Measurements from ENCODE around the gene MRM3. TPM values are rescaled to one million over a fixed set of nuclear protein-coding genes. Genes with fewer than 3 reads are reported as not detected.

The MRM3 gene
- total and polyA plus RNA-seq, 9 donors: 12.8 to 16.4 (median 14.0) TPM

GRCh38 chr17:795276-795675 is 13.1 kb downstream of the MRM3 start:
- H3K36me3 ChIP-seq (ENCODE audit: control insufficient read depth, insufficient read depth, low read length): peaks cover 57% of the 10 kb centered on the region
- H3K27me3 ChIP-seq (ENCODE audit: control insufficient read depth, insufficient read depth, low read length): no peaks in the 10 kb centered on the region
- peak overlapping the region; percentile 88 for H3K27ac ChIP-seq (ENCODE audit: low read length)
- no peak for DNase-seq
- peak overlapping the region; percentile 19 for H3K4me3 ChIP-seq (ENCODE audit: low read length)
- no peaks in the 10 kb centered on the region for H3K9me3 ChIP-seq (replicated peaks; ENCODE audit: control insufficient read depth, low read depth, low read length)
- H3K4me1 ChIP-seq (ENCODE audit: control insufficient read depth, insufficient read depth, low read length): peaks cover 21% of the 10 kb centered on the region
- 36% methylated on average over 12 of the region's 14 CpGs for WGBS (ENCODE audit: insufficient coverage)

GRCh38 chr17:795721-796120 is 13.6 kb downstream of the MRM3 start:
- H3K27ac ChIP-seq (ENCODE audit: low read length): peak overlapping the region; percentile 88
- DNase-seq: no peak
- peaks cover 21% of the 10 kb centered on the region for H3K4me1 ChIP-seq (ENCODE audit: control insufficient read depth, insufficient read depth, low read length)

GRCh38 chr17:796609-797008 is 14.5 kb downstream of the MRM3 start:
- Histone ChIP-seq H3K4me3 (ENCODE audit: low read length) (no peak overlapping the region), H3K4me1 (ENCODE audit: control insufficient read depth, insufficient read depth, low read length) (peaks cover 21% of the 10 kb centered on the region), H3K27me3 (ENCODE audit: control insufficient read depth, insufficient read depth, low read length) (no peaks in the 10 kb centered on the region), H3K9me3 (replicated peaks; ENCODE audit: control insufficient read depth, low read depth, low read length) (no peaks in the 10 kb centered on the region), H3K36me3 (ENCODE audit: control insufficient read depth, insufficient read depth, low read length) (peaks cover 58% of the 10 kb centered on the region), H3K27ac (ENCODE audit: low read length) (peak overlapping the region; percentile 32)
- DNase-seq: peak; percentile 60
- WGBS (ENCODE audit: insufficient coverage): 71% methylated on average over 15 of the region's 15 CpGs

More at GRCh38 chr17:795721-796120, 13.6 kb downstream of the MRM3 start:
- Histone ChIP-seq H3K36me3 (ENCODE audit: control insufficient read depth, insufficient read depth, low read length) (peaks cover 61% of the 10 kb centered on the region), H3K9me3 (replicated peaks; ENCODE audit: control insufficient read depth, low read depth, low read length) (no peaks in the 10 kb centered on the region), H3K27me3 (ENCODE audit: control insufficient read depth, insufficient read depth, low read length) (no peaks in the 10 kb centered on the region), H3K4me3 (ENCODE audit: low read length) (no peak overlapping the region)
- 86% methylated on average over 4 of the region's 9 CpGs for WGBS (ENCODE audit: insufficient coverage)

- Histone ChIP-seq H3K36me3 (ENCODE audit: control insufficient read depth, insufficient read depth, low read length) (peaks cover 56% of the 10 kb centered on the region), H3K27me3 (ENCODE audit: control insufficient read depth, insufficient read depth, low read length) (no peaks in the 10 kb centered on the region), H3K27ac (ENCODE audit: low read length) (peak overlapping the region; percentile 20), H3K4me3 (ENCODE audit: low read length) (no peak overlapping the region), H3K4me1 (ENCODE audit: control insufficient read depth, insufficient read depth, low read length) (peaks cover 21% of the 10 kb centered on the region), H3K9me3 (replicated peaks; ENCODE audit: control insufficient read depth, low read depth, low read length) (no peaks in the 10 kb centered on the region)
- WGBS (ENCODE audit: insufficient coverage): 87% methylated on average over 21 of the region's 22 CpGs
- DNase-seq: no peak
These were observed 15.2 kb downstream of the MRM3 start for GRCh38 chr17:797236-797840.

- WGBS (ENCODE audit: insufficient coverage): 56% methylated on average over 10 of the region's 11 CpGs
- Histone ChIP-seq H3K4me3 (ENCODE audit: low read length) (no peak overlapping the region), H3K27ac (ENCODE audit: low read length) (no peak overlapping the region), H3K36me3 (ENCODE audit: control insufficient read depth, insufficient read depth, low read length) (peaks cover 59% of the 10 kb centered on the region), H3K4me1 (ENCODE audit: control insufficient read depth, insufficient read depth, low read length) (peaks cover 21% of the 10 kb centered on the region), H3K9me3 (replicated peaks; ENCODE audit: control insufficient read depth, low read depth, low read length) (no peaks in the 10 kb centered on the region), H3K27me3 (ENCODE audit: control insufficient read depth, insufficient read depth, low read length) (no peaks in the 10 kb centered on the region)
- no peak for DNase-seq
These were observed 16.1 kb downstream of the MRM3 start for GRCh38 chr17:798246-798645.

- Histone ChIP-seq H3K27ac (ENCODE audit: low read length) (no peak overlapping the region), H3K9me3 (replicated peaks; ENCODE audit: control insufficient read depth, low read depth, low read length) (no peaks in the 10 kb centered on the region), H3K36me3 (ENCODE audit: control insufficient read depth, insufficient read depth, low read length) (peaks cover 62% of the 10 kb centered on the region), H3K4me1 (ENCODE audit: control insufficient read depth, insufficient read depth, low read length) (peaks cover 21% of the 10 kb centered on the region), H3K27me3 (ENCODE audit: control insufficient read depth, insufficient read depth, low read length) (no peaks in the 10 kb centered on the region), H3K4me3 (ENCODE audit: low read length) (no peak overlapping the region)
- no peak for DNase-seq
- WGBS (ENCODE audit: insufficient coverage): 88% methylated on average over 9 of the region's 11 CpGs
These were observed 17.1 kb downstream of the MRM3 start for GRCh38 chr17:799261-799660.

GRCh38 chr17:800446-801242 is 18.5 kb downstream of the MRM3 start:
- Histone ChIP-seq H3K9me3 (replicated peaks; ENCODE audit: control insufficient read depth, low read depth, low read length) (no peaks in the 10 kb centered on the region), H3K27ac (ENCODE audit: low read length) (no peak overlapping the region), H3K4me1 (ENCODE audit: control insufficient read depth, insufficient read depth, low read length) (peaks cover 13% of the 10 kb centered on the region), H3K4me3 (ENCODE audit: low read length) (no peak overlapping the region), H3K27me3 (ENCODE audit: control insufficient read depth, insufficient read depth, low read length) (no peaks in the 10 kb centered on the region), H3K36me3 (ENCODE audit: control insufficient read depth, insufficient read depth, low read length) (peaks cover 65% of the 10 kb centered on the region)
- whole genome bisulfite sequencing (ENCODE audit: insufficient coverage): 89% methylated on average over 38 of the region's 39 CpGs
- no peak for DNase-seq

- Histone ChIP-seq H3K9me3 (replicated peaks; ENCODE audit: control insufficient read depth, low read depth, low read length) (no peaks in the 10 kb centered on the region), H3K4me1 (ENCODE audit: control insufficient read depth, insufficient read depth, low read length) (peaks cover 11% of the 10 kb centered on the region), H3K27me3 (ENCODE audit: control insufficient read depth, insufficient read depth, low read length) (no peaks in the 10 kb centered on the region), H3K36me3 (ENCODE audit: control insufficient read depth, insufficient read depth, low read length) (peaks cover 60% of the 10 kb centered on the region), H3K27ac (ENCODE audit: low read length) (no peak overlapping the region), H3K4me3 (ENCODE audit: low read length) (no peak overlapping the region)
- DNase-seq: no peak
- 61% methylated on average over 4 of the region's 6 CpGs for WGBS (ENCODE audit: insufficient coverage)
These were observed 19.5 kb downstream of the MRM3 start for GRCh38 chr17:801660-802059.

- no peak for DNase-seq
- Histone ChIP-seq H3K27ac (ENCODE audit: low read length) (no peak overlapping the region), H3K36me3 (ENCODE audit: control insufficient read depth, insufficient read depth, low read length) (peaks cover 58% of the 10 kb centered on the region), H3K9me3 (replicated peaks; ENCODE audit: control insufficient read depth, low read depth, low read length) (no peaks in the 10 kb centered on the region), H3K4me3 (ENCODE audit: low read length) (no peak overlapping the region), H3K27me3 (ENCODE audit: control insufficient read depth, insufficient read depth, low read length) (no peaks in the 10 kb centered on the region), H3K4me1 (ENCODE audit: control insufficient read depth, insufficient read depth, low read length) (peaks cover 5% of the 10 kb centered on the region)
- WGBS (ENCODE audit: insufficient coverage): 90% methylated on average over 11 of the region's 14 CpGs
These were observed 20.3 kb downstream of the MRM3 start for GRCh38 chr17:802481-802880.

- no peak overlapping the region for H3K27ac ChIP-seq (ENCODE audit: low read length)
- H3K27me3 ChIP-seq (ENCODE audit: control insufficient read depth, insufficient read depth, low read length): no peaks in the 10 kb centered on the region
- H3K4me3 ChIP-seq (ENCODE audit: low read length): no peak overlapping the region
- WGBS (ENCODE audit: insufficient coverage): 81% methylated on average over 32 of the region's 37 CpGs
- no peak for DNase-seq
- no peaks in the 10 kb centered on the region for H3K9me3 ChIP-seq (replicated peaks; ENCODE audit: control insufficient read depth, low read depth, low read length)
- peaks cover 59% of the 10 kb centered on the region for H3K36me3 ChIP-seq (ENCODE audit: control insufficient read depth, insufficient read depth, low read length)
- H3K4me1 ChIP-seq (ENCODE audit: control insufficient read depth, insufficient read depth, low read length): peaks cover 5% of the 10 kb centered on the region
These were observed 21.0 kb downstream of the MRM3 start for GRCh38 chr17:802901-803881.
